Testis (tissue), 3 donors: ENCODE measurements around the gene WDR38. TPM values are rescaled to one million over a fixed set of nuclear protein-coding genes. Genes with fewer than 3 reads are reported as not detected.
A peak's percentile ranks its signal among the peaks of the same experiment; 100 is the strongest.

ENCODE experiments used
- DNase-seq: peaks from one replicate; pipeline ENCODE4 v3.0.0-alpha.2; 2019
- H3K27ac ChIP-seq, 2 donors: fragments of 200-600 bp; sonication (generic); one replicate each; pipeline ENCODE4 v1.5.1; 2019
- H3K27me3 ChIP-seq: fragments of 200-600 bp; sonication (generic); one replicate; pipeline ENCODE4 v1.5.1; 2019
- H3K36me3 ChIP-seq: fragments of 200-600 bp; sonication (generic); one replicate; pipeline ENCODE4 v1.5.1; 2017; ENCODE audit warnings: low read depth; ENCODE audit errors: missing control alignments
- H3K4me1 ChIP-seq: fragments of 200-600 bp; sonication (generic); one replicate; pipeline ENCODE4 v1.5.1; 2019
- H3K4me3 ChIP-seq, 2 donors: fragments of 200-600 bp; sonication (generic); one replicate each; pipeline ENCODE4 v1.5.1; 2017 to 2019
- H3K9me3 ChIP-seq: fragments of 200-600 bp; sonication (generic); one replicate; pipeline ENCODE4 v1.5.1; 2017
- POLR2A ChIP-seq: fragments of 450-650 bp; IDR thresholded peaks from one replicate; pipeline ENCODE4 v1.6.1; 2017; ENCODE audit warnings: antibody characterized with exemption, mild to moderate bottlenecking, moderate library complexity
- WGBS, 2 donors: methylation state at CpG; one replicate each; pipeline ENCODE4 v1.1.5; 2018; 5-methylcytosine and 5-hydroxymethylcytosine counted together
- intact Hi-C: fragments of 100-400 bp; cut with DNase I; formaldehyde crosslinking; loops from one replicate; pipeline ENCODE4 v1.15.1; 2023; ENCODE audit warnings: low total_unique reads
- polyA plus RNA-seq: library from polyadenylated mRNA; stranded (reverse); fragments of 350-450 nt; fragmentation: Illumina TruSeq; extraction: RNeasy Lipid Tissue Mini Kit (QIAGEN cat#74804); gene quantifications from one replicate; pipeline ENCODE4 v1.2.3, GENCODE V29; 2014; ENCODE audit warnings: low read depth, low replicate concordance; ENCODE audit not compliant: insufficient read depth
- total RNA-seq, 2 donors: library from RNA; depleted of rRNA; stranded (reverse); fragments of >200 nt; gene quantifications; one replicate each; pipeline ENCODE4 v1.2.3, GENCODE V29; 2016
- TF ChIP-seq, protein P1 (sequence below), 3 experiments: fragments of 450-650 bp in 2 of 3; fragments of 200-600 bp in 1 of 3; sonication (generic) in 1 of 3; IDR thresholded peaks; one replicate each; pipeline ENCODE4 v1.5.1; 2016 to 2019; ENCODE audit warnings: antibody characterized with exemption in 3 of 3, mild to moderate bottlenecking in 2 of 3, moderate library complexity in 1 of 3

Gene WDR38
- total and polyA plus RNA-seq, 3 donors from 2014 or later, result 3.2 to 11.8 (median 7.6) TPM

DNA sequence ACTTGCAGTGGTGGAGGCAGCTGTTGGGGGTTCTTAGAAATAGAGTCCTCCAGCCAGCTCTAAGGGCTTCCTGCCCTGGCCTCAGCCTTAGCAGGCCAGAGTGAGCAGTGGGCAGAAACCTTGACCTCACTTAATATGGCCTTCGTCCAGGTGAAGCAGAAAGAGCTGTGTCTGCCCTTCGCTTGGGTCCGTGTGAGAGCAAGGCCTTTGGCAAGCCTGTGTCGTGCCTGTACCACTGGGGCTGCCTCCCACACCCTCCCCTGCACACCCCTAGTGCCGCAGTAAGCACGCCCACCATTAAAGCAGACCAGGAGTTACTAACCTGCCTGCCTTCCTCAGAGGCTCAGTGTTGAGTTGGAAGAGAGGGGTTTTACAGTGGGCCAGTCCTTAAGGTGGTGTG lies 22.2 kb downstream of the WDR38 start:
- intact Hi-C loops, result no loop called here
- Histone ChIP-seq H3K4me1 (peaks cover 45% of the 10 kb centered on the region), H3K4me3 (no peak overlapping the region), H3K27ac (peak overlapping the region in 1 of 2 donors; percentile 17), H3K36me3 (no peaks in the 10 kb centered on the region), H3K27me3 (no peaks in the 10 kb centered on the region), H3K9me3 (no peaks in the 10 kb centered on the region)
- no peak for DNase-seq
- no peak for TF ChIP-seq POLR2A
- TF ChIP-seq, protein P1, sequence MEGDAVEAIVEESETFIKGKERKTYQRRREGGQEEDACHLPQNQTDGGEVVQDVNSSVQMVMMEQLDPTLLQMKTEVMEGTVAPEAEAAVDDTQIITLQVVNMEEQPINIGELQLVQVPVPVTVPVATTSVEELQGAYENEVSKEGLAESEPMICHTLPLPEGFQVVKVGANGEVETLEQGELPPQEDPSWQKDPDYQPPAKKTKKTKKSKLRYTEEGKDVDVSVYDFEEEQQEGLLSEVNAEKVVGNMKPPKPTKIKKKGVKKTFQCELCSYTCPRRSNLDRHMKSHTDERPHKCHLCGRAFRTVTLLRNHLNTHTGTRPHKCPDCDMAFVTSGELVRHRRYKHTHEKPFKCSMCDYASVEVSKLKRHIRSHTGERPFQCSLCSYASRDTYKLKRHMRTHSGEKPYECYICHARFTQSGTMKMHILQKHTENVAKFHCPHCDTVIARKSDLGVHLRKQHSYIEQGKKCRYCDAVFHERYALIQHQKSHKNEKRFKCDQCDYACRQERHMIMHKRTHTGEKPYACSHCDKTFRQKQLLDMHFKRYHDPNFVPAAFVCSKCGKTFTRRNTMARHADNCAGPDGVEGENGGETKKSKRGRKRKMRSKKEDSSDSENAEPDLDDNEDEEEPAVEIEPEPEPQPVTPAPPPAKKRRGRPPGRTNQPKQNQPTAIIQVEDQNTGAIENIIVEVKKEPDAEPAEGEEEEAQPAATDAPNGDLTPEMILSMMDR (IDR thresholded peaks at IDR 0.05), result no peak
- 50% methylated on average over 5 of the region's 6 CpGs; no CpG with 5 or more reads in 1 of the 2 donors for WGBS, 2 donors

DNA sequence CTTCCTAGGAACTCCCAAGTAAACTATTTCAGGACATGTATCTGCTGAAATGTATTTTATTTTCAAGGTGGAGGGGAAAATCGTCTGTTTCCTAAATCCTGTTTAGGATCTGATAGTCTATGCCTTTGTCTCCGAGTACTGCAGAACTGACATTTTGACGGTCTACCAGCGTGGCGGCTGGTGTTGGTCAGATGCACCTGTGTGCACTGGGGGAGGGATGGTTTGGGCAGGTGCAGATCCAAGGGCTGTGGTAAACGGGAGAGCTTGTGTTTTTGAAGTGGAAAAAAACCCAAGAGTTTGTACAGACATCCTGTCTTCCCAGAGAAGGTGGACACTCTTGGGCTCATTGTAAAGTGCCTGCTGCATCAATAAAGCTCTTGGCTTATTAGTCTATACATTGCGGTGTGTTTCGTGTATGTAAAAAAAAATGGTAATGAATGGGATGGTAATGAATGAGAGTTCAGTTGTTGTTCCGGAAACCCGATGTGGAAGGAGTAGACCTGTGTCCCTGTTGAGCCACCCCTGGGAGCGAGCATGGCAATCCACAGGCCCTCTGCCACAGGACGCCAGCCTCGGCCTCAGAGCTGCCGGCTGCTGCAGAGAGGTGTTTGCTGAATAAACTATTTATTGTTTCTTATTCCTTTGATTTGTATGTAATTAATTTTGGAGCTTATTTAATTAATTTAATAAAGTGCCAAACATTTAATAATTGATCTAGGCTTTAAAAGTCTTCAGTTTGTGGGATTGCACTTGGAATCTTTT lies 23.9 kb downstream of the WDR38 start:
- intact Hi-C loops, result no loop called here
- TF ChIP-seq, protein P1 (IDR thresholded peaks at IDR 0.05), result no peak
- TF ChIP-seq POLR2A, result no peak
- H3K4me3 ChIP-seq, result no peak overlapping the region
- no peaks in the 10 kb centered on the region for H3K27me3 ChIP-seq
- no peaks in the 10 kb centered on the region for H3K36me3 ChIP-seq
- WGBS, 2 donors, result 87 to 90% methylated on average over 14 of the region's 14 CpGs
- peaks cover 28% of the 10 kb centered on the region for H3K4me1 ChIP-seq
- DNase-seq, result no peak
- no peak overlapping the region for H3K27ac ChIP-seq
- no peaks in the 10 kb centered on the region for H3K9me3 ChIP-seq

- intact Hi-C loops, result no loop called here
- Histone ChIP-seq H3K27me3 (no peaks in the 10 kb centered on the region), H3K27ac (no peak overlapping the region), H3K4me1 (peaks cover 21% of the 10 kb centered on the region), H3K4me3 (no peak overlapping the region), H3K9me3 (no peaks in the 10 kb centered on the region), H3K36me3 (no peaks in the 10 kb centered on the region)
- TF ChIP-seq POLR2A, result no peak
- TF ChIP-seq, protein P1 (IDR thresholded peaks at IDR 0.05), result no peak
- DNase-seq, result no peak
- WGBS, 2 donors, result 54 to 77% methylated on average over 1 of the region's 1 CpG
These were observed 24.8 kb downstream of the WDR38 start for GRCh38 chr9:124878021-124878420.

GRCh38 chr9:124878518-124878917 lies 25.3 kb downstream of the WDR38 start:
- Histone ChIP-seq H3K36me3 (no peaks in the 10 kb centered on the region), H3K4me3 (no peak overlapping the region), H3K4me1 (peaks cover 16% of the 10 kb centered on the region), H3K27ac (no peak overlapping the region), H3K9me3 (no peaks in the 10 kb centered on the region), H3K27me3 (no peaks in the 10 kb centered on the region)
- TF ChIP-seq POLR2A, result no peak
- TF ChIP-seq, protein P1 (IDR thresholded peaks at IDR 0.05), result no peak
- DNase-seq, result no peak
- intact Hi-C loops, result no loop called here
- WGBS, 2 donors, result 88% methylated on average over 6 of the region's 6 CpGs

DNA sequence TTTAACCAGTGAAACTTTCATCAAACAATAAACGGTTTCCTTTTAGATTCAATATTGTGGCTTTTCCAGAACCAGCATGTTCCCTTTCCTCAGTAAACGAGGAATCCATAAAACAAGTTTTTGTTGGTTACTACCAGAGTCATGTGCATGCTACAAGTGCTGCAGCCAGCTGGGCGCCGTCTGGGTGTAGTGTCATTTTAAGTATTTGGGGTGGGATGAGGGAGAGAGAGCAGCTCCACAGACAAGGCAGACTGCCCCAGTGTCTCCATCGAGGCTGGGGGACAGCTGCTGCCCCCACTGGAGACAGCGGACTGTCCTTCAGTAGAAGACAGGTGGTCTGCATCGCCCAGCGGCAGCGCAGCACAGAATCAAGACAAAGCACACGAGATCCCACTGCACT lies 26.0 kb downstream of the WDR38 start:
- no peak for DNase-seq
- Histone ChIP-seq H3K4me1 (peaks cover 9% of the 10 kb centered on the region), H3K36me3 (no peaks in the 10 kb centered on the region), H3K9me3 (no peaks in the 10 kb centered on the region), H3K27me3 (no peaks in the 10 kb centered on the region), H3K27ac (no peak overlapping the region), H3K4me3 (no peak overlapping the region)
- 73% methylated on average over 10 of the region's 10 CpGs for WGBS, 2 donors
- intact Hi-C loops, result no loop called here
- no peak for TF ChIP-seq POLR2A
- TF ChIP-seq, protein P1 (IDR thresholded peaks at IDR 0.05), result no peak
